Chondrocyte (in vitro differentiated cells): ENCODE measurements around the gene MYLK. TPM values are rescaled to one million over a fixed set of nuclear protein-coding genes. Genes with fewer than 3 reads are reported as not detected.

Experiments
- DNase-seq: peaks from one replicate; pipeline ENCODE4 v3.0.0; 2021; ENCODE audit warnings: mixed read lengths, low spot score
- H3K27ac Mint-ChIP-seq: one replicate; pipeline ENCODE4 v1.8.0; 2021; ENCODE audit warnings: mild to moderate bottlenecking, moderate library complexity, mixed read lengths; ENCODE audit not compliant: unreplicated experiment
- H3K27me3 Mint-ChIP-seq: 2 replicates; pipeline ENCODE4 v1.8.0; 2021; ENCODE audit warnings: low read depth, mixed read lengths
- H3K36me3 Mint-ChIP-seq: 2 replicates; pipeline ENCODE4 v1.8.0; 2021; ENCODE audit warnings: low read depth, mixed read lengths
- H3K4me1 Mint-ChIP-seq: 2 replicates; pipeline ENCODE4 v1.8.0; 2021; ENCODE audit warnings: low read depth, mild to moderate bottlenecking, mixed read lengths
- H3K4me3 Mint-ChIP-seq: one replicate; pipeline ENCODE4 v1.8.0; 2021; ENCODE audit warnings: mild to moderate bottlenecking, moderate library complexity, mixed read lengths; ENCODE audit not compliant: unreplicated experiment
- H3K9me3 Mint-ChIP-seq: 2 replicates; pipeline ENCODE4 v1.8.0; 2021; ENCODE audit warnings: low read depth, mixed read lengths
- CTCF ChIP-seq: fragments of 200-600 bp; sonication (generic); IDR thresholded peaks from 2 replicates; pipeline ENCODE4 v1.5.0; 2021; ENCODE audit warnings: antibody characterized with exemption, mild to moderate bottlenecking, moderate library complexity
- total RNA-seq: library from RNA; stranded (reverse); gene quantifications from 3 replicates; pipeline ENCODE4 v1.2.1, GENCODE V29; 2021

The MYLK gene
- total RNA-seq, 1 donor from 2014 or later: 405 TPM

DNA sequence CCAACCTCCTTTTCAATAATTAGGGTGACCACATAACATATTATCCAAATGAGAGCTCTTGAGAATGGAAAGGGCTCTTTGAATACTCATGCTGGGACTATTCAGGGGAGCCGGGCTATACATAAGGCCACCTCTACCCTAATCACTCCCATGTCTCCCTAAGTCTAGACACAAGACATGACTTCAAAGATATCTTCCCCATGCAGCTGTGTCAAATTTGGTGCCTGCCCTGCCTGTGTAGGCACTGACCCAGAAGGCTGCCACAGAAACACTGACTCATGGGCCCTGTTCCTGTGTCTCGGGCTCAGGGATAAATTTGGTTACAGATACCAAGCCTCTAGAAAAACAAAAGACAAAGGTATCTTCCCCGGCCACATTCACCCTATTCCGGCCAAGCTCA is 70.3 kb downstream of the MYLK start:
- Mint-ChIP-seq H3K27ac (no peak overlapping the region), H3K36me3 (peaks cover 1% of the 10 kb centered on the region)

GRCh38 chr3:123809597-123809996 is 74.5 kb downstream of the MYLK start:
- no peak for TF ChIP-seq CTCF
- peak overlapping the region; percentile 52 for H3K27ac Mint-ChIP-seq
- no peaks in the 10 kb centered on the region for H3K9me3 Mint-ChIP-seq
- DNase-seq: no peak
- H3K27me3 Mint-ChIP-seq: no peaks in the 10 kb centered on the region
- H3K4me3 Mint-ChIP-seq: no peak overlapping the region
- peaks cover 7% of the 10 kb centered on the region for H3K36me3 Mint-ChIP-seq
- H3K4me1 Mint-ChIP-seq: peaks cover 22% of the 10 kb centered on the region

More for the DNA sequence above, 70.3 kb downstream of the MYLK start:
- no peak for DNase-seq
- TF ChIP-seq CTCF: no peak
- H3K4me3 Mint-ChIP-seq: no peak overlapping the region
- H3K9me3 Mint-ChIP-seq: no peaks in the 10 kb centered on the region
- peaks cover 54% of the 10 kb centered on the region for H3K4me1 Mint-ChIP-seq
- H3K27me3 Mint-ChIP-seq: no peaks in the 10 kb centered on the region

DNA sequence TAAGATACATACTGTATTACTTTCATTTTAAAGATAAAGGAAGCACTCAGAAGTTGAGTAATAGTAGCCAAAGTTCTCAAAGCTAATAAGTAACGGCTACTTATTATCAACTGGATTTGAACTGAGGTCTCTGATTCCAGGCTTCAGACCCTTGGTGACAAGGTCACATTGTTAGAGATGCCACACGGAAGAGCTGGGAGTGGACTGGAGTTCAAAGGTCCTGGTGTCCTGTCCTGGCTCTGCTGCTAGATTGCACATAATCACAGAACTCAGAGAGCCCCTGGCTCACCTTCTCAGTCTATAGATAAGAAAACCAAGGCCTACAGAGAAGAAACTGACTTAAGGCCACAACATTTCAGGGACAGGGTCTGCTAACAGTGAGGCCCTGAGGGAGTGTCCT is 75.3 kb downstream of the MYLK start:
- Mint-ChIP-seq H3K4me3 (no peak overlapping the region), H3K27ac (no peak overlapping the region), H3K36me3 (peaks cover 9% of the 10 kb centered on the region), H3K4me1 (peaks cover 18% of the 10 kb centered on the region), H3K9me3 (no peaks in the 10 kb centered on the region), H3K27me3 (no peaks in the 10 kb centered on the region)
- no peak for TF ChIP-seq CTCF
- DNase-seq: no peak

DNA sequence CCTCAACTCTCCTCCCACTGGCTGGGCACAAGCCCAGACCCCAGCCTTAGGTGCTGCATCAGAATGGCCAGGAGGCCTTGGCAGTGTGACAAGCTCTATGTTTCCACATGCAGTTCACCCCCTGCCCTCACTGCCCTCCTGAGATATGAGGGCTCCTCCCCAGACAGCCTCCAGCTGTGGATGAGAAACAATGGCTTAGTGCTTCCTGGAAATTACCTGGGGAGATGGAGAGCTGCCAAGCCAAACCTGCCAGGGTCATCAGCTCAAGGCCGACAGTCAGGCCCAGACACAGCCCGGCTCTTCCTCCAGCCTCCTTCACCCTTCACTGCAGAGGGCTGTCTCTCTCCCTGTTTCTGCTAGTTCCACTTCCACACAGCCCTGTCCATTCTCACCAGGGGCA is 76.3 kb downstream of the MYLK start:
- no peak for DNase-seq
- Mint-ChIP-seq H3K4me3 (no peak overlapping the region), H3K27ac (no peak overlapping the region), H3K27me3 (no peaks in the 10 kb centered on the region), H3K9me3 (no peaks in the 10 kb centered on the region), H3K4me1 (peaks cover 17% of the 10 kb centered on the region), H3K36me3 (peaks cover 8% of the 10 kb centered on the region)
- no peak for TF ChIP-seq CTCF

DNA sequence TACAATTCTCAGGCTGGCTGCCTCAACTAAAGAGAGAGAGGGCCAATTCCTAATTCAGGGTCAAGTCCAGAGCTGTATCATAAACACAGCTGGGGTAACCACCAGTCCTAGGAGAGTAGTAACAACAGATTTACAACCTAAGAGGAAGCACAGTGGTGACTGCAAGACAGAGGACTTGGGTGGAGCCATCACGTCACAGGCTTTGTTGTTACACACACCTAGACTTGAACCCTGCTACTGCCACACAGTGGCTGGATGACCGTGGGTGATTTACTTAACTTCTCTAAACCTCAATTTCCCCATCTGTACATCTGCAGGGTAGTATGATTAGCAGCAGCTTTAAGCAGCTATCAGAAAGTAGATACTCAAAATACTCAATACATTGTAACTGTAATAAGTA is 78.6 kb downstream of the MYLK start:
- DNase-seq: no peak
- H3K27me3 Mint-ChIP-seq: no peaks in the 10 kb centered on the region
- no peaks in the 10 kb centered on the region for H3K9me3 Mint-ChIP-seq

More for the DNA sequence above, 78.6 kb downstream of the MYLK start:
- H3K4me3 Mint-ChIP-seq: no peak overlapping the region
- H3K36me3 Mint-ChIP-seq: peaks cover 8% of the 10 kb centered on the region
- H3K4me1 Mint-ChIP-seq: peaks cover 17% of the 10 kb centered on the region
- H3K27ac Mint-ChIP-seq: no peak overlapping the region
- TF ChIP-seq CTCF: no peak
